Fibroblast of villous mesenchyme (primary cell): ENCODE results near the gene TSPAN16. TPM values are rescaled to one million over a fixed set of nuclear protein-coding genes. Genes with fewer than 3 reads are reported as not detected.

Source experiments
- DNase-seq: peaks from one replicate; pipeline ENCODE4 v3.0.0-alpha.2; 2010; ENCODE audit warnings: low read depth
- H3K4me3 ChIP-seq: 2 replicates; pipeline ENCODE4 v1.5.1; 2011; ENCODE audit warnings: low read depth, mild to moderate bottlenecking, low read length
- CTCF ChIP-seq: IDR thresholded peaks from 2 replicates; pipeline ENCODE4 v1.5.1; 2012; ENCODE audit warnings: low read depth, mild to moderate bottlenecking, low read length; ENCODE audit not compliant: insufficient read depth
- total RNA-seq: library from RNA; depleted of rRNA; stranded (reverse); fragments of >200 nt; gene quantifications from 2 replicates; pipeline ENCODE4 v1.2.3, GENCODE V29; 2012

The TSPAN16 gene
- total RNA-seq, 1 donor: not detected

- TF ChIP-seq CTCF: peak; percentile 10
- H3K4me3 ChIP-seq: peak overlapping the region; percentile 30
- DNase-seq: peak; percentile 43
These were observed 27.7 kb downstream of the TSPAN16 start for GRCh38 chr19:11323601-11324078.

GRCh38 chr19:11324079-11324661 lies 28.2 kb downstream of the TSPAN16 start:
- peak; percentile 99 for DNase-seq
- H3K4me3 ChIP-seq: peak overlapping the region; percentile 30
- no peak for TF ChIP-seq CTCF

GRCh38 chr19:11324748-11325389 lies 28.9 kb downstream of the TSPAN16 start:
- DNase-seq: no peak
- TF ChIP-seq CTCF: no peak
- H3K4me3 ChIP-seq: no peak overlapping the region

GRCh38 chr19:11325544-11325943 lies 29.6 kb downstream of the TSPAN16 start:
- TF ChIP-seq CTCF: no peak
- no peak for DNase-seq
- no peak overlapping the region for H3K4me3 ChIP-seq

- DNase-seq: peak; percentile 61
- H3K4me3 ChIP-seq: no peak overlapping the region
- no peak for TF ChIP-seq CTCF
These were observed 34.2 kb downstream of the TSPAN16 start for GRCh38 chr19:11330127-11330526.

GRCh38 chr19:11331502-11331901 lies 35.5 kb downstream of the TSPAN16 start:
- no peak for DNase-seq
- no peak for TF ChIP-seq CTCF
- H3K4me3 ChIP-seq: no peak overlapping the region
